Natural killer cell (primary cell): ENCODE data around the gene SMPD3. TPM values are rescaled to one million over a fixed set of nuclear protein-coding genes. Genes with fewer than 3 reads are reported as not detected.

Experiments
- ATAC-seq, 3 donors: fragments of 150-1000 bp in 2 of 3; fragments of 200-7000 bp in 1 of 3; cut with Tn5 transposase; 1 replicate in 1 of 3; 2 replicates in 2 of 3; pipeline ENCODE4 v1.10.0; 2021; ENCODE audit warnings: mild to moderate bottlenecking in 2 of 3, moderate library complexity in 2 of 3
- DNase-seq, 2 donors: peaks; one replicate each; pipeline versions ENCODE4 v3.0.0 to v3.0.0-alpha.2; 2013 to 2021; ENCODE audit warnings: mixed read lengths in 1 of 2
- H3K27ac ChIP-seq: one replicate; pipeline ENCODE4 v1.5.1; 2013; ENCODE audit warnings: mild to moderate bottlenecking, low read length
- H3K27me3 ChIP-seq: one replicate; pipeline ENCODE4 v1.6.1; 2013; ENCODE audit warnings: low read length; ENCODE audit not compliant: control insufficient read depth, insufficient read depth
- H3K36me3 ChIP-seq: one replicate; pipeline ENCODE4 v1.6.1; 2013; ENCODE audit warnings: low read length; ENCODE audit not compliant: control insufficient read depth, insufficient read depth
- H3K4me1 ChIP-seq: one replicate; pipeline ENCODE4 v1.6.1; 2013; ENCODE audit warnings: low read length; ENCODE audit not compliant: control insufficient read depth, insufficient read depth
- H3K4me3 ChIP-seq: one replicate; pipeline ENCODE4 v1.5.1; 2013; ENCODE audit warnings: low read length
- H3K9me3 ChIP-seq: one replicate; pipeline ENCODE4 v1.6.1; 2013; ENCODE audit warnings: low read length; ENCODE audit not compliant: control insufficient read depth, insufficient read depth
- H3K27ac Mint-ChIP-seq, 2 donors: one replicate each; pipeline ENCODE4 v1.8.0; 2022; ENCODE audit warnings: mild to moderate bottlenecking in 2 of 2, mixed read lengths in 2 of 2, moderate library complexity in 1 of 2
- H3K27me3 Mint-ChIP-seq, 2 donors: one replicate each; pipeline ENCODE4 v1.8.0; 2022; ENCODE audit warnings: low read depth in 2 of 2, mixed read lengths in 2 of 2
- H3K36me3 Mint-ChIP-seq: one replicate; pipeline ENCODE4 v1.8.0; 2022; ENCODE audit warnings: mixed read lengths
- H3K4me1 Mint-ChIP-seq, 2 donors: one replicate each; pipeline ENCODE4 v1.8.0; 2022; ENCODE audit warnings: mixed read lengths in 2 of 2
- H3K4me3 Mint-ChIP-seq: one replicate; pipeline ENCODE4 v1.8.0; 2022; ENCODE audit warnings: mild to moderate bottlenecking, moderate library complexity, mixed read lengths
- H3K9me3 Mint-ChIP-seq, 2 donors: one replicate each; pipeline ENCODE4 v1.8.0; 2022; ENCODE audit warnings: mixed read lengths in 2 of 2
- WGBS: methylation state at CpG from one replicate; pipeline ENCODE4 v1.1.7; 2013; ENCODE audit warnings: missing lambda C conversion rate; ENCODE audit not compliant: insufficient coverage; 5-methylcytosine and 5-hydroxymethylcytosine counted together
- intact Hi-C: fragments of 100-400 bp; cut with micrococcal nuclease; formaldehyde crosslinking; loops from one replicate; pipeline ENCODE4 v1.14.2; 2022
- total RNA-seq, 4 donors: library from RNA; stranded (reverse); fragments of 120-200 nt in 1 of 4; gene quantifications; one replicate each; pipeline versions ENCODE4 v1.2.3 to v1.2.4, GENCODE V29; 2013 to 2022
- TF ChIP-seq, protein P1 (sequence below): fragments of 200-600 bp; IDR thresholded peaks from one replicate; pipeline ENCODE4 v1.8.0; 2022; ENCODE audit warnings: antibody characterized with exemption

The SMPD3 gene
- total RNA-seq, 3 donors from 2014 or later (not counting 1 experiment from before 2014, with no cell fraction given) = 2.4 to 13.3 (median 3.2) TPM

DNA sequence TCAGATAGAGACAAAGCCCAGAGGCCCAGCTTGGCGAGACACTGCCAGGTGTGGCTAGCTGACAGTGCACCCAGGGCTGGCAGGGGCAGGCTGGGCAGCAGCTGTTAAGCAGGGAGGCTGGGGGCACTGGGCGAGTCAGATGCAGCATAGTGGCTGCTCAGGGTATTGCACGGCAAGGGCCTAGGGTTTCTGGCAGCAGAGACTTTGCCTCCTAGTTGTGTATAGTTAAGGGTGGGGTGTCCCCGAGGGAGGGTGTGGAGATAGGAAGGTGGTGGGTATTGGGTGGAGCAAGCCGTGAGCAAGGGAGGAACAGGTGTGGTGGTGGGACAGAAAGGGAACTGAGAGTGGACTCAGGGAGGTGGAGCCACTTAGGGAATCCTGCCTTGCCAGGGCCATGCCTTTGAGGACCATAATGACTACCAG lies 66.0 kb downstream of the SMPD3 start:
- no peaks in the 10 kb centered on the region for H3K36me3 Mint-ChIP-seq
- no peaks in the 10 kb centered on the region for H3K27me3 ChIP-seq
- no peak overlapping the region for H3K27ac ChIP-seq
- TF ChIP-seq, protein P1, sequence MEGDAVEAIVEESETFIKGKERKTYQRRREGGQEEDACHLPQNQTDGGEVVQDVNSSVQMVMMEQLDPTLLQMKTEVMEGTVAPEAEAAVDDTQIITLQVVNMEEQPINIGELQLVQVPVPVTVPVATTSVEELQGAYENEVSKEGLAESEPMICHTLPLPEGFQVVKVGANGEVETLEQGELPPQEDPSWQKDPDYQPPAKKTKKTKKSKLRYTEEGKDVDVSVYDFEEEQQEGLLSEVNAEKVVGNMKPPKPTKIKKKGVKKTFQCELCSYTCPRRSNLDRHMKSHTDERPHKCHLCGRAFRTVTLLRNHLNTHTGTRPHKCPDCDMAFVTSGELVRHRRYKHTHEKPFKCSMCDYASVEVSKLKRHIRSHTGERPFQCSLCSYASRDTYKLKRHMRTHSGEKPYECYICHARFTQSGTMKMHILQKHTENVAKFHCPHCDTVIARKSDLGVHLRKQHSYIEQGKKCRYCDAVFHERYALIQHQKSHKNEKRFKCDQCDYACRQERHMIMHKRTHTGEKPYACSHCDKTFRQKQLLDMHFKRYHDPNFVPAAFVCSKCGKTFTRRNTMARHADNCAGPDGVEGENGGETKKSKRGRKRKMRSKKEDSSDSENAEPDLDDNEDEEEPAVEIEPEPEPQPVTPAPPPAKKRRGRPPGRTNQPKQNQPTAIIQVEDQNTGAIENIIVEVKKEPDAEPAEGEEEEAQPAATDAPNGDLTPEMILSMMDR = peak; percentile 11
- H3K9me3 Mint-ChIP-seq = no peaks in the 10 kb centered on the region
- WGBS = 60% methylated on average over 5 of the region's 5 CpGs
- H3K4me3 Mint-ChIP-seq = no peak overlapping the region
- H3K27me3 Mint-ChIP-seq = no peaks in the 10 kb centered on the region
- no peaks in the 10 kb centered on the region for H3K9me3 ChIP-seq
- DNase-seq (peak in 1 of 2 donors; percentile 21), ATAC-seq (peak in 2 of 3 donors; percentile 31 to 59)
- H3K4me1 Mint-ChIP-seq = peaks cover 0 to 4% of the 10 kb centered on the region in 2 donors
- H3K4me3 ChIP-seq = no peak overlapping the region
- H3K36me3 ChIP-seq = no peaks in the 10 kb centered on the region
- intact Hi-C loops = no loop called here
- no peak overlapping the region for H3K27ac Mint-ChIP-seq
- H3K4me1 ChIP-seq = peaks cover 13% of the 10 kb centered on the region

GRCh38 chr16:68381363-68381724 lies 67.0 kb downstream of the SMPD3 start:
- no peak for DNase-seq
- Mint-ChIP-seq H3K27me3 (no peaks in the 10 kb centered on the region), H3K9me3 (no peaks in the 10 kb centered on the region), H3K27ac (no peak overlapping the region), H3K4me3 (no peak overlapping the region), H3K4me1 (peaks cover 0 to 4% of the 10 kb centered on the region in 2 donors), H3K36me3 (no peaks in the 10 kb centered on the region)
- no peak for ATAC-seq
- Histone ChIP-seq H3K9me3 (no peaks in the 10 kb centered on the region), H3K27ac (no peak overlapping the region), H3K4me3 (no peak overlapping the region), H3K27me3 (no peaks in the 10 kb centered on the region), H3K36me3 (no peaks in the 10 kb centered on the region), H3K4me1 (peaks cover 13% of the 10 kb centered on the region)
- intact Hi-C loops = no loop called here
- TF ChIP-seq, protein P1 = no peak
- 93% methylated on average over 6 of the region's 7 CpGs for WGBS

GRCh38 chr16:68380676-68381362 lies 67.5 kb downstream of the SMPD3 start:
- Histone ChIP-seq H3K9me3 (no peaks in the 10 kb centered on the region), H3K36me3 (no peaks in the 10 kb centered on the region), H3K27me3 (no peaks in the 10 kb centered on the region), H3K4me3 (no peak overlapping the region), H3K4me1 (peaks cover 13% of the 10 kb centered on the region), H3K27ac (no peak overlapping the region)
- intact Hi-C loops = no loop called here
- TF ChIP-seq, protein P1 = no peak
- no peak for ATAC-seq
- Mint-ChIP-seq H3K36me3 (no peaks in the 10 kb centered on the region), H3K27me3 (no peaks in the 10 kb centered on the region), H3K27ac (no peak overlapping the region), H3K4me1 (peaks cover 0 to 4% of the 10 kb centered on the region in 2 donors), H3K9me3 (no peaks in the 10 kb centered on the region), H3K4me3 (no peak overlapping the region)
- 92% methylated on average over 10 of the region's 10 CpGs for WGBS
- DNase-seq = no peak

GRCh38 chr16:68380348-68380670 lies 68.0 kb downstream of the SMPD3 start:
- Histone ChIP-seq H3K36me3 (no peaks in the 10 kb centered on the region), H3K9me3 (no peaks in the 10 kb centered on the region), H3K27ac (no peak overlapping the region), H3K27me3 (no peaks in the 10 kb centered on the region), H3K4me3 (no peak overlapping the region), H3K4me1 (peaks cover 13% of the 10 kb centered on the region)
- no peak for ATAC-seq
- Mint-ChIP-seq H3K9me3 (no peaks in the 10 kb centered on the region), H3K27ac (no peak overlapping the region), H3K4me1 (peaks cover 0 to 4% of the 10 kb centered on the region in 2 donors), H3K4me3 (no peak overlapping the region), H3K27me3 (no peaks in the 10 kb centered on the region), H3K36me3 (no peaks in the 10 kb centered on the region)
- intact Hi-C loops = no loop called here
- no peak for DNase-seq
- WGBS = 82% methylated on average over 5 of the region's 5 CpGs
- TF ChIP-seq, protein P1 = no peak
